Esophagus mucosa (tissue), 1 donor: ENCODE measurements around the gene CD48. TPM values are rescaled to one million over a fixed set of nuclear protein-coding genes. Genes with fewer than 3 reads are reported as not detected.

Experiments
- ATAC-seq: fragments of 200-7000 bp; cut with Tn5 transposase; one replicate; pipeline ENCODE4 v1.9.1; 2020
- total RNA-seq: library from RNA; stranded (reverse); gene quantifications from one replicate; pipeline ENCODE4 v1.2.4, GENCODE V29; 2023
- donor health status: DM: yes; HTN: yes; CAD: no.

Gene CD48
- total RNA-seq, 1 donor from 2014 or later: 2.0 TPM

- no peak for ATAC-seq
These were observed 79.5 kb downstream of the CD48 start for GRCh38 chr1:160631983-160632625.

- ATAC-seq: no peak
These were observed 80.8 kb downstream of the CD48 start for GRCh38 chr1:160630523-160631451.

GRCh38 chr1:160629286-160630210 is 82.1 kb downstream of the CD48 start:
- peak; percentile 15 for ATAC-seq

GRCh38 chr1:160628799-160629263 is 82.8 kb downstream of the CD48 start:
- no peak for ATAC-seq

Other genes starting within 250 kb of the CD48 start
- 0.28 TPM for gene SLAMF6, start 188.6 kb downstream of the CD48 start, total RNA-seq
- gene CD84, start 132.3 kb downstream of the CD48 start, total RNA-seq: 1.2 TPM
- 0.36 TPM for gene SLAMF1, start 64.8 kb downstream of the CD48 start, total RNA-seq
- gene SLAMF7, start 27.4 kb upstream of the CD48 start, total RNA-seq: 6.3 TPM
- gene LY9, start 84.4 kb upstream of the CD48 start, total RNA-seq: 0.20 TPM
- gene CD244, start 151.1 kb upstream of the CD48 start, total RNA-seq: 0.56 TPM
- gene ITLN1, start 173.4 kb upstream of the CD48 start, total RNA-seq: not detected
- 0.16 TPM for gene ITLN2, start 243.0 kb upstream of the CD48 start, total RNA-seq